Measurements from ENCODE around the gene MINDY2. TPM values are rescaled to one million over a fixed set of nuclear protein-coding genes. Genes with fewer than 3 reads are reported as not detected.

MINDY2 gene
- total and polyA plus RNA-seq, 2 of the 8 experiments (the other 6 are each of a cell fraction or from before 2014, with no cell fraction given) = 3.1 to 25.7 TPM

GRCh38 chr15:58854593-58854992 lies 83.5 kb downstream of the MINDY2 start (continued):
- no peak for TF ChIP-seq ZNF274 (IDR thresholded peaks at IDR 0.05; ENCODE audit: borderline replicate concordance, extremely low read depth, low read length)
- TF ChIP-seq KDM4A (IDR thresholded peaks at IDR 0.05; ENCODE audit: low read depth, low read length, severe bottlenecking) = no peak

All from H1 (cell line).